Measurements from ENCODE around the gene ERBB4. TPM values are rescaled to one million over a fixed set of nuclear protein-coding genes. Genes with fewer than 3 reads are reported as not detected.

Gene ERBB4
- total and polyA plus RNA-seq, 7 donors, result under 0.01 to 0.33 (median 0.08) TPM; not detected in 1

DNA sequence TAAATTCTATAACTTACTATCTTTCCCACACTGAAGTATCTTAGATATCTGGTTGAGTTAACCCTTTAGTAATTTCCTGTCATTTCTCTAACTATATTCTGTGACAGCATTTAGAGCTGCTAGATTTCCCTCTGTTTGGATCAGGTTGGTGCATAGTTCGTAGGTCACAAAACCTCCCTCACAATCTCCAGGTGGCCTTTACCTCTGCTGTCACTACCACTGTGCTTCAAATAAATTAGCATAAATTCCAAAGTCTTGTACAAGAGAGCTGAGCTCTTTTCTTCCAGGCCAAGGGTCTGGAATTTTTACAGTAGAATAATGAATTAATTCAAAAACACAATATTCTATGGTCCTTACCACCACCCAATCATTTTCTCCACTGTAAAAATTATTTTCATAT is 739.7 kb downstream of the ERBB4 start:
- 61 to 76% methylated on average over 1 of the region's 1 CpG for WGBS, 2 donors

GRCh38 chr2:211793690-211794089 is 744.9 kb downstream of the ERBB4 start:
- Histone ChIP-seq H3K27ac (no peak overlapping the region), H3K36me3 (no peaks in the 10 kb centered on the region), H3K4me3 (no peak overlapping the region), H3K4me1 (no peaks in the 10 kb centered on the region), H3K27me3 (no peaks in the 10 kb centered on the region), H3K9me3 (no peaks in the 10 kb centered on the region)
- intact Hi-C loops (cut with DNase I), result no loop called here
- 65 to 80% methylated on average over 5 of the region's 5 CpGs for WGBS, 2 donors
- no peak for TF ChIP-seq POLR2AphosphoS5 (IDR thresholded peaks at IDR 0.05)
- no peak for TF ChIP-seq EP300 (IDR thresholded peaks at IDR 0.05)
- no peak for DNase-seq

More for the DNA sequence above, 739.7 kb downstream of the ERBB4 start:
- no peak overlapping the region for H3K4me3 ChIP-seq
- no peaks in the 10 kb centered on the region for H3K4me1 ChIP-seq
- H3K27ac ChIP-seq, result no peak overlapping the region
- H3K36me3 ChIP-seq, result no peaks in the 10 kb centered on the region
- no peak for DNase-seq
- intact Hi-C loops (cut with DNase I), result no loop called here
- TF ChIP-seq, protein P1, sequence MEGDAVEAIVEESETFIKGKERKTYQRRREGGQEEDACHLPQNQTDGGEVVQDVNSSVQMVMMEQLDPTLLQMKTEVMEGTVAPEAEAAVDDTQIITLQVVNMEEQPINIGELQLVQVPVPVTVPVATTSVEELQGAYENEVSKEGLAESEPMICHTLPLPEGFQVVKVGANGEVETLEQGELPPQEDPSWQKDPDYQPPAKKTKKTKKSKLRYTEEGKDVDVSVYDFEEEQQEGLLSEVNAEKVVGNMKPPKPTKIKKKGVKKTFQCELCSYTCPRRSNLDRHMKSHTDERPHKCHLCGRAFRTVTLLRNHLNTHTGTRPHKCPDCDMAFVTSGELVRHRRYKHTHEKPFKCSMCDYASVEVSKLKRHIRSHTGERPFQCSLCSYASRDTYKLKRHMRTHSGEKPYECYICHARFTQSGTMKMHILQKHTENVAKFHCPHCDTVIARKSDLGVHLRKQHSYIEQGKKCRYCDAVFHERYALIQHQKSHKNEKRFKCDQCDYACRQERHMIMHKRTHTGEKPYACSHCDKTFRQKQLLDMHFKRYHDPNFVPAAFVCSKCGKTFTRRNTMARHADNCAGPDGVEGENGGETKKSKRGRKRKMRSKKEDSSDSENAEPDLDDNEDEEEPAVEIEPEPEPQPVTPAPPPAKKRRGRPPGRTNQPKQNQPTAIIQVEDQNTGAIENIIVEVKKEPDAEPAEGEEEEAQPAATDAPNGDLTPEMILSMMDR (IDR thresholded peaks at IDR 0.05), result no peak
- H3K9me3 ChIP-seq, result no peaks in the 10 kb centered on the region
- H3K27me3 ChIP-seq, result no peaks in the 10 kb centered on the region

DNA sequence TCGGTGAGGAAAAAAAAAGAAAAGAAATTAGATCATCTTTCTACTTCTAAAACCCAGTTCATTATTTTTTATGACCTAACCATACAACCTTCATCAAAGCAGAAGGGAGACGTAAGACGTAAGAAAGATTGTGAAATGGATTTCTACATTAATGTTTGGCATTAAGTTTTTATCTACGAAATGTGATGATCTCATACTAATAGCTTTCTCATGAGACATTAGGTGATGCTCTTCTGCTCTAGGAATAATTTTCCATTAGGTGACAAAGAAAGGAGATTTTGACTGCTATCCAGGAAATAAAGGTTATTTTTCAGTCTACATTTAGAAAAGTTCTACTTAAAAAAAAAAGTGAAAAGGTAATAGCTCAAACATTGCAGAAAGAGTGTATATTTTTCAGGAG is 748.6 kb downstream of the ERBB4 start:
- Histone ChIP-seq H3K27ac (no peak overlapping the region), H3K36me3 (no peaks in the 10 kb centered on the region), H3K4me1 (no peaks in the 10 kb centered on the region), H3K27me3 (no peaks in the 10 kb centered on the region), H3K9me3 (no peaks in the 10 kb centered on the region), H3K4me3 (no peak overlapping the region)
- DNase-seq, result no peak
- TF ChIP-seq POLR2A (IDR thresholded peaks at IDR 0.05), result no peak
- TF ChIP-seq, protein P1 (IDR thresholded peaks at IDR 0.05), result no peak
- no peak for TF ChIP-seq POLR2AphosphoS5 (IDR thresholded peaks at IDR 0.05)
- no peak for TF ChIP-seq EP300 (IDR thresholded peaks at IDR 0.05)
- 75 to 76% methylated on average over 4 of the region's 4 CpGs for WGBS, 2 donors
- intact Hi-C loops (cut with DNase I), result no loop called here

DNA sequence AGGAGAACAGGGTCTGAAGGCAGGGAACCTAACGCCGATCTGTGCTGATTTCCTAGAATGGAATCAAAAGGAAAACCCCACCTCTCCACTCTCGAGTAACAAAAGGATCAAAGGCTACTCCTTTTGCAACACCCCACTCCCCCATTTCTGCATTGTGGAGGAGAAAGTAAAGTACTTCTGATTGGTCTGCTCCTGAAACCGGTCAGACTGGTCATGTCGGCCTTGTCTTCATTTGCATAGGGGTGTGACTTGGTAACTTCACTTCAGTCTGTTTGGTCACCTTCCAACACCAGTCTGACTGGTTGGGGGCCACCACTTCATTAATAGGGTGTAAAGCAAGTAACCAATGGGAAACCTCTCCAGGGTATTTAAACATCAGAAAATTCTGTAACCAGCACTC is 771.9 kb downstream of the ERBB4 start:
- Histone ChIP-seq H3K36me3 (no peaks in the 10 kb centered on the region), H3K4me3 (no peak overlapping the region), H3K27ac (no peak overlapping the region), H3K27me3 (no peaks in the 10 kb centered on the region), H3K9me3 (no peaks in the 10 kb centered on the region), H3K4me1 (no peaks in the 10 kb centered on the region)
- DNase-seq, result no peak
- 3 to 39% methylated on average over 5 of the region's 5 CpGs for WGBS, 2 donors
- TF ChIP-seq, protein P1 (IDR thresholded peaks at IDR 0.05), result no peak
- intact Hi-C loops (cut with DNase I), result no loop called here

DNA sequence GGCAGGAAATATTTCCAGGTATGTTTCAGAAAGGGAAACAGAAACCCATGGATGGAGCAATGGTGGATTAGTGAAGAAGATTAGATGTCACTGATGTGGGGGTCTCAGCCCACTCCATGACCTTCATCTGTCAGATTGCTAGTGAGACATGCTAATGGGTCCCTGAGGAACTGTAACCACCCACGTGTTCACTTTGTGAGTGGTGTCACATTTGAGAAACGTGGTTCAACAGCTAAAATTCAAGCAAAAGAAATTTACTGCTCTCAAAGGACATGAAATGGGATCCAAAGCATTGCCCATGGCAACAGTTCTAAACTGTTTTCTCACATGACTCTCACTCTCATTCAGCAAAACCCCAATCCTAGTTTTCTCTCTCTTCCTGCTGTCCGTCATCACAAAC is 776.1 kb downstream of the ERBB4 start:
- intact Hi-C loops (cut with DNase I), result no loop called here

DNA sequence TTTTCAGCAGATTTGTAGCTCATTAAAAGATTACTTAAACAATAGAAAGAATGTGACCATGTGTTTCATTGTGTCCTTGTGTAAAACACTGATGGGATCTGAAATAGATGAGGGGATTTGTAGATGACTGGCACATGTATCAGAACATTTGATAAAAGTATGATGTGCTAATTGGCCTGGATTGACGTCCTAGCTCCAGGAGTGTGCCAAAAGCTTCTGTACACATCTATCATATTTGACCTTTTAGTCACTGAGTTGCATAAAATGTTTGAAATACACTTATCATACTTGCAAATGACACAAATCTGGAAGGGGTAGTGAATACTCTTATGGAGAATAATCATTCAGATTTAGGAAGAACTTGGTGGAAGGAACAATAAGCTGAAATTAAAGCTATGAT is 778.5 kb downstream of the ERBB4 start:
- intact Hi-C loops (cut with DNase I), result no loop called here

More for the DNA sequence above, 776.1 kb downstream of the ERBB4 start:
- WGBS, 2 donors, result 69 to 73% methylated on average over 3 of the region's 3 CpGs
- no peaks in the 10 kb centered on the region for H3K36me3 ChIP-seq
- H3K4me3 ChIP-seq, result no peak overlapping the region
- H3K27ac ChIP-seq, result no peak overlapping the region
- no peaks in the 10 kb centered on the region for H3K4me1 ChIP-seq
- DNase-seq, result no peak
- TF ChIP-seq POLR2A (IDR thresholded peaks at IDR 0.05) (no peak), EP300 (IDR thresholded peaks at IDR 0.05) (no peak), POLR2AphosphoS5 (IDR thresholded peaks at IDR 0.05) (no peak)
- H3K9me3 ChIP-seq, result no peaks in the 10 kb centered on the region
- H3K27me3 ChIP-seq, result no peaks in the 10 kb centered on the region

More for the DNA sequence above, 778.5 kb downstream of the ERBB4 start:
- no peak for DNase-seq
- WGBS, 2 donors, result 14 to 43% methylated on average over 1 of the region's 1 CpG
- no peaks in the 10 kb centered on the region for H3K9me3 ChIP-seq
- no peak overlapping the region for H3K27ac ChIP-seq
- H3K27me3 ChIP-seq, result no peaks in the 10 kb centered on the region
- no peak overlapping the region for H3K4me3 ChIP-seq
- H3K4me1 ChIP-seq, result no peaks in the 10 kb centered on the region
- no peak for TF ChIP-seq POLR2AphosphoS5 (IDR thresholded peaks at IDR 0.05)
- H3K36me3 ChIP-seq, result no peaks in the 10 kb centered on the region
